DMS79 treated with DMSO at 0.1 percent for 48 hours (cell line): ENCODE results near the gene AKAP13.
A peak's percentile ranks its signal among the peaks of the same experiment; 100 is the strongest.
"Not testable (repeated sequence)": the region's sequence is repeated elsewhere in the genome, so short reads cannot be mapped to it uniquely, and the experiment has no call there.

Experiments
- DNase-seq: peaks from one replicate; lab custom pipeline; 2025; lab: John Stamatoyannopoulos, UW

The AKAP13 gene

DNA sequence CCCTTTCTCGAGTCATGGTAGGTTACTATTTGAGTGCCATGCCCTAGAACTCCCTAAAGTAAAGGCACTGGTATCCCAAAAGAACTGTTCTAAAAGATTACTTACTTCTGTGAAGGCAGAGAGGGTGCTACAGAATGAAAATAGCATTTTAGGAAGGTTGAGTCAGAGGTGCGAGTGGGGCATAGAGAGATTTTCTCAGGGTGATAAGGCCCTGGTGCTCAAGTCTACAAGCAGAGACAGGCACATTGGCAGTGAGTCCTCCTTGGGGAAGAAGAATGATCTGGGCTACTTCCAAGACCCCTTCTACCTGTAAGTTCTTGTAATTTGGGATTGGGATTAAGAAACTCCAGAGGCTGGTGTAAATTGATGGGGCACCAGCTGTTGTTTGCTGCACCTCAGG, 96.7 kb downstream of the AKAP13 start:
- no peak for DNase-seq

DNA sequence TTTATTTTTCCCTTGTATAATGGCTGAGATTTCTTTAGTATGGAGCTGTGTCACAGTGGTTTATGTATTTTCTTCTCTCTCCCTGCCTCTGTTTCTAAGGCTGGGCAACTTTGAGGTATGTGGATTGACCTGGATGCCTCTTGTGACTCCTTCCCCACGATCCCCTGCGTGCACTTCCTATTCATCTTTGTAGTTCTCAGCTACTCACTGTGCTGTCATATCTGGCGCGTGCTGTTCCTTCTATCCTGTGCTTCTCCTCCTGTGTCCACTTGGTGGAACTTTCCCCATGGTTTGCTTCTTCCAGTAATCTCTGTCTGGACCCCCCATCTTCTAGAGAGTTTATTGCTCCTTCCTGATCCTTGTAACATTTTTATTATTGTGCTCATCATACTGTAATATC, 97.3 kb downstream of the AKAP13 start:
- no peak for DNase-seq

DNA sequence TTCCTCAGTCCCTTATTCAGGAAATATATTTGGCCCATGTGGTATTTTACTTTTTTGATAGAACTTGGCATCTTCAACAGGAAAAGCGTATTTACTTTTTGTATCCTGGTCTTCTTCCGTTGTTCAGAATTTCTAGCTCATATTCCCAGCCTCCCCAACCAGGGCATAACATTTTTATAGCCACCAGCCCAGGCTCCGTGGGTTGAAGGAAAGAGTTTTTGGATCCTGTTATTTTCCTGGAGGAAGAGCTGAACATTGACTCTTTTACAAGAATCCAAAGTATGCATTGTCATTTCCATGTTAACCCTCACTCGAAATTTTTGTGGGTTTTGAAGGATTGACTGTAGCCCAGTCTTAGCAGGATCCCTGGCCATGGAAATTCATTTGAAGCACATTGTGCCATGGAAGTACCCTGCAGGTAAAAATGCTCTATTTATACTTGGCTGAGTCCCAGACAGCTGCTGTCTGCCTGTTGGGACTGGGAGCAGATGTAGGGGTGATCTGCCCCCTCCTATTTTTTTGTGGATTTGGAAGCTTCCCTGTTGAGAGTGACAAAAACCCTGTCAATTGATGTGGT, 98.8 kb downstream of the AKAP13 start:
- DNase-seq = peak; percentile 24

DNA sequence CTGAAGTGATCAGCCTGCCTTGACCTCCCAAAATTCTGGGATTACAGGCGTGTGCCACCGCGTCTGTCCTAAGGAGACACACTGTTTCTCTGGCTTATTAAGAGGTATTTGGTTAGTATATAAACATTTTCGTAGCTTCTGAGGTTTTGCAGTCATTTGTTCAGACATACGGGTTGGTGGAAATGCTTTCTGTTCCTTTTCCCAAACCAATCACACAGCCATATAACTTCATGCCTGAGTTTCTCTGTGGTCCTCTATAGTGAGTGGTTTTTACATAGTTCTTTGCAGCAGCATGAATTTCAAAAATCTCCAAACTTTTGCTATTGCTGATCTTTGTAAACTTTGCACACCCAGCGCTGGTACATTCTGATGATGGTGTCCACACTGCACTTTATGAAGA, 100.5 kb downstream of the AKAP13 start:
- DNase-seq = no peak

DNA sequence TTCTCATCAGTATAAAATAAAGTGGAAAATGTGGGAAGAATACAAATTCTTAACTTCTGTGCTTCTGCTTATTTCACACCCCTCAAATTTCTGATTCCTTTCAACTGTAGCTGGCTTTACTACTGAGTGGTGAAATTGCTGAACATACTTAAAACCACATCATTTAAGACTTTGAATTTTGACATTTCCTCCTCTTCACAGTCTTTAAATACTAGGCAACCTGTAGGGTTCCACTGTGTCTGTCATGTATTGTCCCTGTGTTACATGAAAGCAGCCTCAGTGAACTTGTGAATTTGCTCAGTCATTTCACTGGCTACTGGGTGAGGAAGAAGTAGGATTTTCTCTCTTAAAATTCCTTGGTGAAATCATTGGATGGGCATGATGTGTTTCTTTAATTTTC, 101.1 kb downstream of the AKAP13 start:
- DNase-seq = not testable (repeated sequence)

DNA sequence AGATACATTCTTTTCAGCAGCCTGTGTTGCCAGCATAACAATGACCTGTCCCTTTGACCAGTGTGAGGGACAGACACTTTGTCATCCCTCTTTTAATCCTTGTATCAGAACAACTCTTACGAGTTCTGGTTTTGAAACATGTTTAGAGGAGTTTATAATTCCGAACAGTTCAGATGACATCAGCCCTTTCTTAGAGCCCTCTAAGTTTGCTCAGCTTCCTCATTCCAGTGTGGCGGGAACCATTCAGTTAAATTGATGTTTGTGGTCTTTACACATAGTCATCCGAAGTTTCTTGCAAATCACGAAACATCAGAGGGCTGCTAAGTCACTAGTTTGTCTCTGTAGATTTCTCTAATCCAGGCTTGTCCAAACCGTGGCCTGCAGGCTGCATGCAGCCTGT, 102.5 kb downstream of the AKAP13 start:
- no peak for DNase-seq

DNA sequence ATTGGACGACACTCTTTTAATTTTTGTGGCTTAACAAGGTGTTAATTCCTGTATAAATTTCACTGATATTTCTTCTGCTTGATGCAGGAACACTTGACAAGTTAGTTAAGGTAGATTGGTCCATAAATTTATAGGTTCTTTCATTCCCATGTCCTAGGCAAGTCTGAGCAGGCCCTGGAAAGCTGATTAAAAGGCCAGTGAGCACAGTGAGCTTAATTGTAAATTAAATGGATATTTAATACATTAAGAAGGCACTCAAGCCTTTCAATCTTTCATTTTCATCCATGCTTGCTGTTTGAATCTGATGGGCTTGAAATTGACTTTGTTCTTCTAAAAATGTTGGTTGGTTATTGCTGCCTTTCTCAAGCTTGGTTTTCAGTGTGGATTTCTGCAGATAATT, 103.6 kb downstream of the AKAP13 start:
- peak; percentile 6 for DNase-seq

DNA sequence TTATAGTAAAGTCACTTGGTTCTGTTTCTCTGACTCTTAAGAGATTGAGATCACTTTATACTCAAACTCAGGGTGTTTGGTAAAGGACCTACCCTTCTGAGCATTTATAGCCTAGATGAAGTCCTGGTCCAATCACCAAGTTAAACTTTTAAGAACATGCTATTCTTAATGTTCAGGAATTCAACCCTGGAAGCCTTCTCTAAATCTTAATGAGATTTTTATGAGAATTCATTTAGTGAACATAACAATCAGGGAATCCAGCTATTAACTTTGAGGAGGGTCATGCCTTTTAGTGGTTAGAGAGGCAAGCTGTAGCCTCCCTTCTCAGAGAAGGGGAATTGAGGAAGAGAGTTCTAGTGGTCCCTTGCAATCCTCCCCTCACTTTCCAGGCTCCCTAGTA, 104.5 kb downstream of the AKAP13 start:
- not testable (repeated sequence) for DNase-seq

DNA sequence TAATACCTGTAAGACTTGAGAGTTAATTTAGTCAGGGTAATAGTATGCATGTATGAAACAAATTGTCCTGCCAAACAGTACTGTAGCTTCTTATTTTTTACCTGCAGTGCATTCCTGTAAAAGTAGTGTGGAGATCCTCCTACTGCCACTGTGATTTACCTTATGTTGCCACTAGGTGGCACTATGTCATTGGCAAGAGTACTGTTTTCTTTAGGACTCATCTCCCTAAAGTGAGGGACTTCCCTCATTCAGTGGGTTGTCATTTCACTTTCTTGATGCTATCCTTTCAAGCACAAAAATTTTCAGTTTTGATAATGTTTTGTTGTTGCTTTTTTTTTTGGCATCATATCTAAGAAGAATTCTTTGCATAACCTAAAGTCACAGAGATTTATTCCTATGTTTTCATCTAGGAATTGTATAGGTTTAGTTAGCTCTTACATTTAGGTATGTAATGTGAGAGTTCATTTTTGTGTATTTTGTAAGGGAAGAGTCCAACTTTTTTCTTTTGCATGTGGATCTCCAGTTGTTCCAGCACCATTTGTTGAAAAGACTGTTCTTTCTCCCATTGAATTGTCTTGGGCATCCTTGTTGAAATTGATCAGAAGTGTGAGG, 105.7 kb downstream of the AKAP13 start:
- peak; percentile 64 for DNase-seq

DNA sequence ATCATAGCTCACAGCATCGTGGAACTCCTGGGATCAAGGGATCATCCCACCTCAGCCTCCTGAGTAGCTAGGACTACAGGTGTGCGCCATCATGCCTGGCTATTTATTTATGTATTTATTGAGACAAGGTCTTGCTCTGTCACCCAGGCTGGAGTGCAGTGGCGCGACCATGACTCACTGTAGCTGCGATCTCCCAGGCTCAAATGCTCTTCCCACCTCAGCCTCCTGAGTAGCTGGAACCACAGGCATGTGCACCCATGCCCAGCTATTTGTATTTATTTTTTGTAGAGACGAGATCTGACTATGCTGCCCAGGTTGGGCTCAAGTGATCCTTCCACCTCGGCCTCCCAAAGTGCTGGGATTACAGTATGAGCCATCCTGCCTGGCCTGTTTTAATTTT, 107.4 kb downstream of the AKAP13 start:
- not testable (repeated sequence) for DNase-seq

DNA sequence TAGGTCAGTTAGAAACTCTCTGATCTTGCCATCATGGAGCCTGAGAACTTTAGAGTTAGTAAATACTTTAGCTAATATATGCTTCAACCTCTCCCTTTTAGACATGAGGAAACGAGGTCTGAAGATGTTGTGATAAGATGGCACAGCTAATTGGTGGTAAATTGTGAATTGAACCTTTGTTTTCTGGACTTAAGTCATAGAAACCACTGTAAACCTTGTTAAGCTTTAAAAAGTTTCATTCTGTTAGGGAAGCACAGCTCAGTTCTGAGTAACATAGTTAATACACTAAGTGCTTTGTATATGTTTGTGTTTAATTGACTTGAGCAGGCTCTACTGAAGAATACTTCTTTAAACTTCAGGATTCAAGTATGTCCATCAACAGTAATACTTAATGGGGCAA, 108.6 kb downstream of the AKAP13 start:
- no peak for DNase-seq

DNA sequence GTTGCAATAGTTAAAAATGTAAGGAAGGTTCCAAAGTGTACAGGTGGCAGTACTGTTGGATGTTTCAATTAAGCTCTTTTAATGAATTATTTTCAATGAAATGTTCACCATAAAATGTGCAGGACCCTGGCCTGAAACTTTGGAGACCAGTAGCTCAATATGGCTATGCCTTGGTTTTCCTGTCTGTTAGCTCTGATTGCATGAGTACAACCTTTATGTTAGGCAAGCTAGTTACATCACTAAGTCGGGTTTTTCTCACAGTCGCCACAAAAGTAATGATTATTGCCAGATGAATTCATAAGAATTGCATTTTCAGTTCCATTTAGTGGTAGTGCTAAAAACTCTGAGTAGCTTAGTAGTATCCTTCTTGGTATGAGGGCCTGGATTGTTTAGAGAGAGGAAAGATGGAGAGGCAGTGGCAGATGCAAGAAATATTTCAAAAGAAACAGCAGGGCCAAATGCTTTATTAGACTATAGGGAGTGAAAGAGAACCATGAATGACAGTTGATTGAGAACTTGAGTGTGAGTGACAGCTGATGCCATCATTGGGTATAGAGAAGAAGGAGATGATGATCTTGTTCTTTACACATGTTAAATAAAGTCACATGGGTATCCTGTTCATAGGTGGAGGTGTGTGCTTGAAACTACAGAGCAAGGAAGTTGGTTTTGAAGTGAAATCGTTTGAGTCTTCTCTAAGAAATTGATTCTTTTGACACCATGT, 109.5 kb downstream of the AKAP13 start:
- DNase-seq = no peak

DNA sequence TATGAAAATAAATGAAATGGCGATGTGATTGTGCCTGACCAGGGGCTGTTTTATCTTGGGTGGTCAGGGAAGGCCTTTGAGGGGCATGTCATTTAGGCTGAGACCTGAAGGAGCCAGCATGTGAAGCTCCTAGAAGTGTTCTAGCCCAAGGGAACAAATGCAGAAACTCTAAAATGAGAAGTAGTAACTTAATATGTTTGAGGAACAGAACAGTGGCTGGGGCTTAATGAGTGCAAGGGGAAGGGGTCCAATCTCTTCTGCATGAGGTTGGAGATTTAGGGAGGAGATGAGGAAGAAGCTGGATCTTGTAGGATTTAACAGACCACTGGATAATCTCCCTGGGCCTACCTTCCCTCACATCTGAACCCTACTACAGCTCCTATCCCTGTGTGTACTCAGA, 110.5 kb downstream of the AKAP13 start:
- DNase-seq = no peak

DNA sequence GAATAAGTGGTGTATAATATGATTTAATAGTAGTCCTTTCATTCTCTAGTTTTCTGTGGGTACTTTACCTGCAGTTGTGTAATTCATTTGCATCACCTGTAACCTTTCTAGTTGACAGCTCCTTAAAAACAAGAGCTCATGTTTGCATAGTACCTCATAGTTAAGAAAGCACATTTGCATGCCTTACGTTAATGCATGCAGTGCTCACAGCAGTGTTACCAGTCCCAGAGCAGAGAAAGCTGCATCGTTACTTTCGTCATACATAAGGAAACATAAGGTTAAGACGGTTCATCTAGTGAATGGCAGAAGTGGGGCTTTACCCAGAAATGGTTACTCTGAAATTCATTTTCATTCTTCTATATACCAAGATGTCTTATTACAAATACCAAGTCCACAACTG, 111.3 kb downstream of the AKAP13 start:
- no peak for DNase-seq

DNA sequence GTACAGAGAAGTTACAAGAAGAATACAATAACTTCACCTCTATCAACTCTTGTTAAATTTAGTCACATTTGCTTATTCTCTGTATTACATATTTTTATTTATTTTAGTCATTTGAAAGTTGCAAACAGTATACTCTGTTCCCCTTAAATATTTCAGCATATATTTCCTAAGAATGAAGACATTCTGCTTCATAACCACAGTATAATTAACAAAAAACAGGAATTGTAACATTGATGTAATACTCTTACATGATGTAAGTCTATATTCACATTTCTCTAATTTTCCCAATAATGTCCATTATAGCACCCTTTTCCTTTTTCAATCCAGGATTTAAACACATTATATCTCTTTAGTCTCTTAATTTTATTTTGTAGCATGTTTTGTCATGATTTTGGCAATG, 112.0 kb downstream of the AKAP13 start:
- no peak for DNase-seq

DNA sequence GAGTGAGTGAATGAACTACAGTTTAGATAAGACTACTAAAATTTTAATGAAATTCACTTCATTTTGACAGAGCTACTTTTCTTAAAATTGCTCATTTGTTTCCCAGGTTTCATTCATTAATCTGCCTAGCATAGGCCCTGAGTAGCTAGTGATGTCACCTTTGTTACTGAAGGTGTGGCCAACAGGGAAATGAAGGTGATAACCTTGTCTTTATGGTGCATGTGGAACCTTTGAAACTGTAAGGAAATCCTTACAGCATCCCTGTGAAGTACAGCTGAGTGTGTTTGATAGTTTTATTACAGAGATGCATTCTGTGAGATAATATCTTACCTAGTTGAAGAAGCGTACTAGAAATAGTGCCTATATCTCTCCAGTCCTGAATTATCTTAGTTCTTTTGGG, 112.9 kb downstream of the AKAP13 start:
- DNase-seq = no peak

DNA sequence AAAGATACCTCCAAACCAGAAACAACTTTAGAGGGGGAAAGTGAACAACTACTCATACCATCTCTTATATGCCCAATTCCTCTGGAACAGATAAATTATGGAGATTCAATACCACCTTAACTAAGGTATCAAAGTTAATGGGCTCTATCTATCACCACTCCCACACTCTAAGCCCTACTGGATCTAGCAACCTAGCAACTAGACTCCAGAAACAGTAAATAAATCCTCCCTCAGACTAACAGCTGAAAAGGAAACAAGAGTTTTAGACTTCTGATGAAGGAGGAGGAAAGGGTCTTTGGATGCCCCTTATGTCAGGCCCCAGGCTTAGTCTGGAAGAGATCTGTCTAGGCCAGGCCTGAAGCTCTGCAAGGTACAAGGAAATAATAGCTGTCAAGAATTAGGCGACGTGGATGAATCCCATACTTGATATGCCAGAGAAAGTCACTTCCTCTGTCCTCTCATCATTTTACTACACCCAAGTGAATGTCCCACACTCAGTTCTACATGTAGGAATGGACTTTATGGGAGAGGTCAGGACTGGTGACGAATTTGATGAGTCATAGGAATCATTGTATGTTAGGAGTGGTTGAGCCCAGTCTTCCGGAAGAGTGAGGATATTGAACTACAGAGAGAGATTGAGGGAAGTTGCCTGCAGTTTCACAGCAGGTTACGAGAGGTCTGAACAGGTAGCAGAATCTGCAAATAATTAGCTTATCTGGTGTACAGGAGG, 113.8 kb downstream of the AKAP13 start:
- DNase-seq = no peak

DNA sequence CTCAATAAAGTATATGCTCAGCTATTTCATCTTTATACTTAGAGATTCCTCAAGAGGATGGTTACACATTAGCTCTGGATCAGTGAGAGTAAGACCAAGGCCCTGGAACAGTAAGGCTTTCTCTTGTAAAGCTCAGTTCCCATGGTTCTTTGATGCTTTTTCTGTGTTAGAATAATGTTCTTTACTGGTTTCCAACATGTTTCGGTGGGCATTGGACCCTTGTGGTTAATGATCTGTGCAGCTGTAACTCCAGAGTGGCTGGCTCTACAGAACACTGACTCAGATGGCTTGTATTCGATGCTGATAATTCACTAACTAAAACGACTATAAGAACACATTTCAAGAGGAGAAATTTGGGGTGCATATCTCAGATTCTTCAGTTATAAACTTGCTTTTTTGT, 114.7 kb downstream of the AKAP13 start:
- peak; percentile 6 for DNase-seq

DNA sequence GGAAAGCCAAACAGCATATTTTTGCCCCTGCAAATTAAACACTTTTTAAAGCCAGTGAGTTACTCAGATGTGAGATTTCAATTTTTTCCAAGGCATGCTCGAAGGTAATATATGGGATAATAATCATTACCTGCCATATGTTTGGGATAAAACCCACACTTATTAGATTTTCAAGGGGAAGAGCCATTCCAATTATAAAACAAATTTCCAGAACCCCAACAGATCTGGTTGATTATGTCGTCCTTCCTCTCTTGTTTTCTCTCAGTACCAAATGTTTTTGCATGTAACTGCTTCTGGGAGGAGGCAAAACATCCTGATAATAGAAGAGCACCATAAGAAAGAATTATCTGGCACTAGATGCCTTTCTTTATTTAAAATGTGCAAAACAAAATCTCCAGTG, 115.1 kb downstream of the AKAP13 start:
- DNase-seq = no peak

DNA sequence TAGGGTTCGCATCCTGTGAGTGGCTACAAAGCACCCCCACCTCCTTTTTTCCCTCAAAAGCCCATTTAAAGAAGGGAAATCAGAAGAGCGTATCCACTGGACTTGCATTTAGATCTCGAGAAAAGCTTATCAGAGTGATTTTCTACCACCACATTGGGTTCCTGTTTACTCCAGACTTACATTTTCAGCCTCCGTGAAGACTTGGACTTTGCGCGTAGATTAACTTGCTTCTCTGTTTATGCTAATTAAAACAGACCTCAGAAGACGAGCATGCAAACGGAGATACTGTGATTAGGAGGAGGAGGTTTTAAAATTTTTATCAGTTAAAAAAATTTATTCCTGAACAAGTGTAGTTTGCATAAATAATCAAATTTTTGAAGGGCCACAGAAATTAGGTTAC, 115.7 kb downstream of the AKAP13 start:
- DNase-seq = peak; percentile 8

DNA sequence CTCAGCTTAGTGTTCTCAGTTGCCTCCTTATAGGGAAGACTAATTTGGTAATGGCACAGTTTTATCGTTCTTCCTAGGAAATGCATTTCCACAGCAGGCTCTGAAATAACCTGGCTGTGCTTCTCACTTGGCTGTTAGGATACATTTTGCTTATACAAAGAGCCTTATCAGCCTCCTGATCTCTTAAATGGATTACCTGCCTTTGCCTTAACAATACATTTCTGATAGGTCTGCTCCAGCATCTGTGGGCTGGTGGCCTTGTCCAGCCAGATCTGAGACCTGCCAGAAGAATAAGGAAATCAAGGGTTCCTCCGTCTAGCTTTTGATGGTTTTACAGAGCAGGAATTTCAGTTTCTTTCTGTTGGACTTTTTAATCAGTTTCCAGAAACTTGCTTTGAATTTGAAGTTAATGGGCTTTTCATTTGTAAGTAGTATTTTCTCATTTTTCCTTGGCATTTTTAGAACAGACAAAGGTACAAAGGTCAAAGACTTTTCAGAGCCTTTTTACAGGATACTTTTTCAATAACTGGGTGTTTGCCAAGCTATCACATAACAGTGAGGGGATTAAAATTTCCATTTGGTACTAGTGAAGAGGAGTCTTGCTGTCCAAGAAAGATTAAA, 116.3 kb downstream of the AKAP13 start:
- DNase-seq = no peak

DNA sequence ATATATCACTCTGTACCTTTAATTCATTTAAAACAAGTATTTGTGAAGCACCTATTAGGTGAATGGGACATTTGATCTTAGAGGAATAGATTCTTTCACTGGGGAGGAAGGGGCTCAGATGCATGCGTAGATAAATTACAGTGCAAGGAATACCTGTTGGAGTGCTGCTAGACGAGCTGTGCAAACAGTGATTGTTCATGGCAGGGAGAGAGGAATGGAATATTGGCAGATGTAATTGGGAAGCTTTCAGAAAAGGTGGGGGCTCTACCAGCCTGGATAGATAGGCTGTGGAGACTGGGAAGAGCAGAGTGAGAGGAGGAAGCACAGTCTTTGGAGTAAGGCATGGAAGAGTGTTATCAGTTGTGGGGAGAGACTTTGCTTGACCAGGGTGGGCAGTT, 116.8 kb downstream of the AKAP13 start:
- DNase-seq = peak; percentile 2

DNA sequence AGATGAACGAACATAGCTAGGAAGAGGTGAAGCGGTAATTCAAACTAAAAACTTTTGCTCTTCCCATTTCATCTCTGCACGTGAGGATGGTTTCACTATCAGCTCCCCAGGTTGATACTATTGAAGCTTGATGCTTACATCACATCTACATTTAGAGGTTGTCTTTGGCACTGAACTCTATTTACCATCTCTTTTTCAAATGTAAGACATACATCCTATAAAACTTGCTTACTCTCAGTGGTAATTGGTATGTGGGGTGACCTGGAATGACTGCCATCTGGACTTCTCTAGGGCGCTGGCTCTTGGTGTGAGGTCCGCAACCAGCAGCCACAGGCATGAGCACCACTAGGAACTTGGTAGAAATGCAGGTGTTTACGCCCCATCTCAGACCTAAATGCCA, 118.1 kb downstream of the AKAP13 start:
- DNase-seq = no peak
